Measurements from ENCODE around the gene ZFP14. TPM values are rescaled to one million over a fixed set of nuclear protein-coding genes. Genes with fewer than 3 reads are reported as not detected.
A peak's percentile ranks its signal among the peaks of the same experiment; 100 is the strongest.

Gene ZFP14
- 1.2 TPM for total RNA-seq

DNA sequence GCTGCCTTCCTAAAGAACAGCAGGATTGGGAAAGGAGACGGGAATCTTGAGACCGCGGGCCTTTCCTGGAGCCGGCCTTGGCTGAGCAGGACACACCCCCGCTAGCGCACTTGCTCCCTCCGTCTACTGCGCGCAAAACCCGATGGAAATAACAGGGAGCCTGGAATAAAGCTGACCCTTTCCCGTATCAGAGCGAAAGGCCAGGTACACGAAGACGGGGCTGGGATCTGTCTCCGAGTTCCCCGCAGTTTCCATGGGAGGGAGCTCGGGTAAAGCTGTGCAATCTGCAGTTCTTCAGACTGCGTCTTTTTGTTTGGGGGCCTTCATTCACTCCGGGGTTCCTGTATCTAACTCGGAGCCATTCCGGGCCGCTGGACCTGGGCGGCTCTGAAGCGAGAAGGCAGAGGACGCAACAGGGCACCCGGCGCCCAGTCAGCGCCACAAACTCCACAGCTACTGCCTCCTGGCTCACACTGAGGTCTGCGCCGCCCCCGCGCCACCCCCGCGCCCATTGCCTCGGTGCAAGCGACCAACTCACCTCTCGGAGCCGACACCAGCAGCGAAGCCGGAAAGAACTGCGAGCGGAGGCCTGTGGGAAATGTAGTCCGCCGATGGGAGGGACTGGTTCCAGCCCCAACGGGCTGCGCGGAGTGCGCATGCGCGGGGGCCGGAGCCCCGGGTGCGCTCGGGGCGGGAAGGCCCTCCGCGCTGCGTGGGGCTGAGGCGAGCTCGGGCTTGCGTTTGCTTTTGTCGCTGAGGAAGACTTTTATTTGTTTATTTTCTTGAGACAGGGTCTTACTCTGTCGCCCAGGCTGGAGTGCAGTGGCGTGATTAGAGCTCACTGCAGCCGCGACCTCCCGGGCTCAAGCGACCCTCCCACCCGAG is at the start of gene ZFP14:
Gene ZFP14, minus strand, starts transcription at position 577 of the 885 bp plus-strand sequence. CDS start 11,309 bp downstream, outside the sequence.
- peak; percentile 99 for ATAC-seq

DNA sequence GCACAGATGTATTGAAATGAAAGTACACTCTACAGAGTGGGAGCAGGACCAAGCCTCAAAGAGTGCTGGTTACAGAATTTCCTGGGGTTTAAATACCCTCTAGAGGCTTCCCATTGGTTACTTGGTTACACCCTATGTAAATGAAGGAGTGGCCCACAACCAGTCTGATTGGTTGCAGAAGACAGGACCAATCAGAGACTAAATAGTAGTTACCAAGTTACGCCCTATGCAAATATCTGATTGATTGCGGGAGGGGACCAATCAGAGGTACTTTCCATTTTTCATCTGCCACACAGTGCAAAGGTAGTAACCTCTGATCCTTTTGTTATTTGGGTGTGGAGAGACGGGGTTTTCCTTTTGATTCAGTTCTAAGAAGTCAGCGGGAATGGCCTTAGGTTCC is 44.9 kb upstream of the ZFP14 start:
- no peak for ATAC-seq

DNA sequence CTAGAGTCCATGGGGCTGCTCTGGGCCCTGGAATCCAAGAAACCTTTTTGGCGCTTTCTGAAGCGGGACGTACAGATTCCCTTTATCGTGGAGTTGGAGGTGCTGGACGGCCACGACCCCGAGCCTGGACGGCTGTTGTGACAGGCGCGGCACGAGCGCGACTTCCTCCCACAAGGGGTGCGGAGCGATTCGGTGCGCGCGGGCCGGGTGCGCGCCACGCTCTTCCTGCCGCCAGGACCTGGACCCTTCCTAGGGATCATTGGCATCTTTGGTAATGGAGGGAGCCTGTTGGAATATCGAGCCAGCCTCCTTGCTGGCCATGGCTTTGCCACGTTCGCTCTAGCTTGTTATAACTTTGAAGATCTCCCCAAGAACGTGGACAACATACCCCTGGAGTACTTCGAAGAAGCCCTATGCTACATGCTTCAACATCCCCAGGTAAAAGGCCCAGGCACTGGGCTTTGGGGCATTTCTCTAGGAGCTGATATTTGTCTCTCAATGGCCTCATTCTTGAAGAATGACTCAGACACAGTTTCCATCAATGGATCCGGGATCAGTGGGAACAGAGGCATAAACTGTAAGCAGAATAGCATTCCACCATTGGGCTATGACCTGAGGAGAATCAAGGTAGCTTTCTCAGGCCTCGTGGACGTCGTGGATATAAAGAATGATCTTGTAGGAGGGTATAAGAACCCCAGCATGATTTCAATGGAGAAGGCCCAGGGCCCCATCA is 42.9 kb upstream of the ZFP14 start:
- ATAC-seq: peak; percentile 10

DNA sequence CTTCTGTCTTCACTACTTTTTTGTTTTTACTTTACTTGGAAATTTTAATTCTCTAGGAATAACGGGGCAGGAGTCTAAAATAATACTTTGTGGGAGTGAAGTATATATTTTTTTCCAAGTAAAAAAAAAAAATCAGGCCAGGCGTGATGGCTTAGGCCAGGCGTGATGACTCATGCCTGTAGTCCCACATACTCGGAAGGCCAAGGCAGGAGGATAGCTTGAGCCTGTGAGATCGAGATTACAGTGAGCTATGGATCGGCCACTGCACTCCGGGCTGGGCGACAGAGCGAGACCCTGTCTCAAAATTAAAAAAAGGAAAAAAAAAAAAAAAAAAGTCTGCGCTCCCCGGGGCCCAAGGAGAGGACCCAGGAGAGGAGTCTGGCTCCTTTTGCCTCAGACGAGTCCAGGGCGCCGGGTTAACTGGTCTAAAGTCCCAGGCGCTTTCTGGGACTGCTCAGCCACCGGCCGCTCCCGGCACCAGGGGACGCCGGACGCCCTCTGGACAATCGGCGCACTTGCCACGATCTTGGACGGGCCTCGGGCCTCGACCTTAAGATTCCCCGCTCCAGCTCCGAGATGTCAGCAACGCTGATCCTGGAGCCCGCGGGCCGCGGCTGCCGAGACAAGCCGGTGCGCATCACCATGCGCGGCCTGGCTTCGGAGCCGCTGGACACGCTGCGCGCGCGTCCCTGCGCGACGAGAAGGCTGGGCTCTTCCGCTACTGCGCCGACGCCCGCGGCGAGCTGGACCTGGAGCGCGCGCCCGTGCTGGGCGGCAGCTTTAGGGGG is 42.2 kb upstream of the ZFP14 start:
- ATAC-seq: peak; percentile 24

DNA sequence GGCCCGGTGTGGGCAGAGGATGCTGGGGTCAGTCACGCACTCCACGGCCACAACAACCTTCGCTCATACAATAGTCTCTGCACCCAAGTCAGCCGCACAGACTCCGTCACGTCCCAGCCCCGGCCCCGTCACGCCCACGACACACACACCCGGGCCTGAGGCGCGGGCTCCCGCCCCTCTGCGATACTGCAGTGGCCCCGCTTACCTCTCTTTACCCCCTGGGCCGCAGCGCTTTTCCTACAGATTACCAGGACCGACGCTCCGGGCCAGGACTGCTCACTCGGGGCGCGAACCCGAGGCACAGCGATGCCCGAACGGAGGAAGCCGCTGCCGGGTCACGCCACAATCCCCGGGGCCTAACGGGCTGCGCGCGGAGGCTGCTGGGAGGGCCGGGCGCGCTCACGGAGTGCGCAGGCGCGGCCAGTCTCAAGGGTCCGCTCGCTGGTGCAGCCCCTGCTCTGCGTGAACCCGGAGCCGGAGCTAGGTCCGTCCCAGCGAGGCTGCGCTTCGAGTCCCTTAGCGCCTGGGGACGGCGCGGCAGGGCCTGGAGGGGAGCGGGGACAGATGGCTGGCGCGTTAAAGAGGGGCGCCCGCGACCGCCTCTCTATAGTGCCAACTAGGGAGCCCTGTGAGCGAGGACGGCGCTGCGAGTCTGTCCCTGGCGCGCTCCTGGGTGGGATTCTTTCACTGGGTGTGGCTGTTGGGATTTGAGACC is 39.4 kb upstream of the ZFP14 start, which contains the start of gene ZFP82:
Gene ZFP82, minus strand, starts transcription at position 358 of the 715 bp plus-strand sequence. CDS start 8,855 bp downstream, outside the sequence.
- peak; percentile 91 for ATAC-seq

DNA sequence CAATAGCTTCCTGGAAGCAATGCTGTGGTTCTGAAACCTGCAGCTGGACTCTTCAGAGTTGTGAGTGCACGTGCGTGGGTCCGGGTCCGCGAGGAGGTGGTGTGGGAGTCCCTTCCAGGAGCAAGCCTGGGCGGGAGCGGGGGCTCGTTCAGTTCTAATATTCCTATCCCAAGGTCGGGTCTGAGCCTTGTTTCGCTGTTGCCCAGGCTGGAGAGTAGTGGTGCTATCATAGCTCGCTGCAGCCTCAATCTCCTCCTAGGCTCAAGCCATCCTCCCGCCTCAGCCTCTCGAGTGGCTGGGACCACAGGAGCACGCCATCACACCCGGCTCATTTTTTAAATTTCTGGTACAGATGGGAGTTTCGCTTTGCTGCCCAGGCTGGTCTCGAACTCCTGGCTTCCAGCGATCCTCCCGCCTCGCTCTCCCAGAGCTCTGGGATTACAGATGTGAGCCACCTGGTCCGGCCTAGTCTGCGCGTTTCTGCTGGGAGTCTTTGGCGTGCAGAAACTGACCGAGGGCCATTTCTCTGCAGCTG is 38.8 kb upstream of the ZFP14 start:
- ATAC-seq: no peak

DNA sequence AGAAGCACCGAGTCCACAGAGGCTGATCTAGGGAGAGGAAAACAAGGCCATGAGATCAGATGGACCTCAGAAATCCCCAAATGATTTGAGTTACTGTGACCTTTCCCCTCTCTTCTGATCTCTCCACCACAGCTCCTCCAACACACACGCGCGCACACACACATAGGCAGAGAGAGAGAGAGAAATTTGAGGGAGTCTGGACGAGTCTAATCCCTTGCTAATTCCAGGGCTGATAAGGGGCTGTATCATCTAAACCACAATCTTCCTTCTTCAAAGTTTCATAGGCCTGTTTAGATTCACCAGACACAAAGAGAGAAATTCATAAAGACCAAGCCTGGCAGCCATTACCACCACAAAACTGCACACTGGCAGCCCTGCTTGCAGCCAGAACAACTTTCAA is 30.8 kb upstream of the ZFP14 start:
- ATAC-seq: no peak

DNA sequence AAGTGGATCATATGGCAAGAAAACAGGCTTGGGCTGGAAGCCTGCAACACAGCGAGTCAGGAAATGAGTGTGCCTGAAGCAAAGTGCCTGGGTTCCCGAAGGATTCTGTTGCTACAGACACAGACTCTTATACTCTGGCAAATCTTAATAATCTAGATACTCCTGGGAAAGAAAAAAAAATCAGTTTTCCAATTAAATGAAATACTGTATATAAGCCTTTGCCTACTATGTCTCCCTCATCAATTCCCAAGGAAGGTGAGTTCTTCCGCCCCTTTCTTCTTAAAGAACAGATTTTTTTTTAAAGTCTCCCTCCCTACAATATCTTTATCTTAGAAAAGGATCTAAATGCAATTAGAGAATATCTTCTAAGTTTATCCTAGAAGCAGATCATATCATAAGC is 29.1 kb upstream of the ZFP14 start:
- no peak for ATAC-seq

DNA sequence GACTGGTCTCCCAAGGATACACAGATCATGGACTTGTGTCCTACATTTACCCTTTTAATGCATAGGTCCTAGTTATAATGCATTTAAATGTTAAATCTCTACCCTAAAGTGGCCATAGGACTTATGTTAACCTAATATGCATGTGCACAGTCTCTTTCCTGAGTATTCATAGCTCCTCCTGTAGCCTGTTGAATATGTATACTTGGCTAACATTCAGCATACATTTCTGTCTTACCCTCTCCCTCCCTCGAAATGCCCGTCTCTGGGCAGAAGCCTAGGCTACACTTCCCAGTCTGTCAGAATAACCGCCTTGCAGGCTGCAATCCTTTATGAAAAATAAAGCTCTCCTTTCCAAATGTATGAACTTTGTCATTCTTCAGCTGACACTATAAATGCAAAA is 25.5 kb upstream of the ZFP14 start:
- no peak for ATAC-seq

DNA sequence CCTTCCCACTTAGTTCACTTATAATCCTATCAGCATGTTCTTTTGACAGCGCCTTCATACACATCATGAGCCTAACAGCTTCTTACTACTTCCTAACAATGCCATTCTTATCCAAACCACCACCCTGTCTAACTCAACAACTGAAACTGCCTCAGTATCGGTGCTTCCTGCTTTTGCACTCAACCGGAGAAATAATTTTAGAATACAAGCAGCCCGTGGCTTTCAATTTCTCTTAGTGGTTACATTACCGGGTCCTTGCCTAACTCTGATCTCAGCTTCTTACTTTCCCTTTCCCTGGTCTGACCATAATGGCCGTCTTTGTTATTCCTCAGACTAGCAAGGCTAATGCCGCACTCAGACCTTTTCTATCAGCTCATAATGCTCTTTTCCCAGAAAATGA is 22.5 kb upstream of the ZFP14 start:
- no peak for ATAC-seq

DNA sequence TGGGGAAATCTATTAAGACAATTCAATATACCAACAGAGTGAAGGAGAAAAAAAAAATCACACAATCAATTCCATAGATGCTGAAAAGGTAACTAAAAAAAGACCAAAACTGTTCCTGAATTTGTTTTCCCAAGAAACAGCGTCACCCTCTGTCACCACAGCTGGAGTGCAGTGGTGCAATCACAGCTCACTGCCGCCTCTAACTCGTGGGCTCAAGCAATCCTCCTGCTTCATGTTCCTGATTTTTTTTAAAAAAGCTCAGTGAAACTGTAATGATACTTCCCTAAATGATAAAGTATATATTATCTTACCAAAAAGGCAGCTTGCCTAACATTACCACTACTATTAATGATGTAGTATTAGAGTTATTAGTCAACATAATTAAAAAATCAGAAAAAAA is 19.6 kb upstream of the ZFP14 start:
- ATAC-seq: no peak

DNA sequence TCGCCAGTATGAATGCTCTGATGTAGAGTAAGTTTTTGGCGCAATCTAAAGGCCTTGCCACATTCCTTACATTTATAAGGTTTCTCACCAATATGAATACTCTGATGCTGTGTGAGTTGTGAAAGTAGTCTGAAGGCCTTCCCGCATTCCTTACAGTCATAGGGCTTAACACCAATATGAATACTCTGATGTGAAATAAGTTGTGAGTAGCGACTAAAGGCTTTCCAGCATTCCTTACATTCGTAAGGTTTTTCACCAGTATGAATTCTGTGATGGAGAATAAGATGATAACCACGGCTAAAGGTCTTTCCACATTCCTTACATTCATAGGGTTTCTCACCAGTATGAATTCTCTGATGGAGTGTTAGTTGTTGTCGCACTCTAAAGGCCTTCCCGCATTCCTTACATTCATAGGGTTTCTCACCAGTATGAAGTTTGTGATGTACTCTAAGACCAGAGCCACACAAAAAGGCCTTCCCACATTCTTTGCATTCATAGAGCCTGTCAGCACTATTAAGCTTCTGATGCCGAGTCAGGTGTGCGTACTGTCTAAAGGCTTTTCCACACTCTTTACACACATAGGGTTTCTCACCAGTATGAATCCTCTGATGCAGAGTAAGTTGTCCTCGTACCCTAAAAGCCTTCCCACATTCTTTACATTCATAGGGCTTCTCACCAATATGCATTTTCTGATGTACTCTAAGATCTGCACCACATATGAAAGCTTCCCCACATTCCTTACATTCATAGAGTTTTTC is 14.1 kb upstream of the ZFP14 start:
- ATAC-seq: no peak

DNA sequence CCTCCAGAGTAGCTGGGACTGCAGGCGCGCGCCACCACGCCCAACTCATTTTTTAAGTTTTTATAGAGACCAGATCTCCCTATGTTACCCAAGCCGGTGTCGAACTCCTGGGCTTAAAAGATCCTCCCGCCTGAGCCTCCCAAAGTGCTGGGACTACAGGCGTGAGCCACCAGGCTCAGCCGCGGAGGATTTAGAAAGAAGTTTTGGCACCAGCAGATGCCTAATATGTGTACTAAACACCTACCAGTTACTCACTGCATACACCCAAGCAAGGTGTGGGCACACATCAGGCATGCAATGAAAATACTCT is 464 bp upstream of the ZFP14 start:
- no peak for ATAC-seq

DNA sequence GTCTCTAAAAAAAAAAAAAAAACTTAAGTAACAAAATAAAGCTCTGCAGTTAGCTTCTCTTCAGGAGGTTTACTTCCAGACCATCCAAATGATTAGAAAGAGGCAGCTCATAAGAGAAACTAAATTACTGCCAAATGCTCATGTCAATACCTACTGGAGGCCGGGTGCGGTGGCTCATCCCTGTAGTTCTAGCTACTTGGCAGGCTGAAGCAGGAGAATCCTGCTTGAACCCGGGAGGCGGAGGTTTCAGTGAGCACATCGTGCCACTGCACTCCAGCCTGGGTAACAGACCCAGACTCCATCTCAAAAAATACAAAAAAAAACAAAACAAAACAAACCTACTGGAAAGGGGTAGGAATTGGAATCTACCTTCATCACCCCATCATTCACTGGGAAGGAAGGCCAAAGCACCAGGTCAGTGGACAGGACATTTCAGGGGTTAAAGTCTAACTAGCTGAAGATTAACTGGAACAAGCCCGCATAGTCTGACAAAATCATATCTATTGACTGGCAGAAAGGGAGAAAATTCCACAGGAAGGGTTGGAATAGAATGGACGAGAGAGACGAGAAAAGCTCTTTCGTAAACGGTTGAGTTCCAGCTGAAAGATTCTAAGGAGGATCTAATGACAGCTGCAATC is 1.3 kb downstream of the ZFP14 start:
- no peak for ATAC-seq

DNA sequence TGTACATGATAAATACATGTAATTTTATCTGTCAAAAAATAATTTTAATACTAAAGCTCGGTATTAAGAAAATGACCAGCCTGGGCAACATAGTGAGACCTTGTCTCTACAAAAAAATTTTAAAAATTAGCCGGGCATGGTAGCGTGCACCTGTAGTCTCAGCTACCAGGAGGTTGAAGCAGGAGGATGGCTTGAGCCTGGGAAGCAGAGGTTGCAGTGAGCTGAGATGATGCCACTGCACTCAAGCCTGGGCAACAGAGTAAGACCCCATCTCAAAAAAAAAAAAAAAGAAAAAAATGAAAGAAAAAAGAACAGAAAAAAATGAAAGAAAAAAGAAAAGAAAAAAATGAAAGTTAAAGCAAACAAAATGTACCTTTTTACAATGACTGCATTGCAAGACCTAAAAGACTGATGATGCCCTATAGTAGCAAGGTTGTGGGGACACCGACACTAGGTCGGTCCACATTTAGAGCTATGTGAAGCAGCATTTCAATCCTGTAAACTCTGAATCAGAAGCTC is 5.3 kb downstream of the ZFP14 start:
- no peak for ATAC-seq

DNA sequence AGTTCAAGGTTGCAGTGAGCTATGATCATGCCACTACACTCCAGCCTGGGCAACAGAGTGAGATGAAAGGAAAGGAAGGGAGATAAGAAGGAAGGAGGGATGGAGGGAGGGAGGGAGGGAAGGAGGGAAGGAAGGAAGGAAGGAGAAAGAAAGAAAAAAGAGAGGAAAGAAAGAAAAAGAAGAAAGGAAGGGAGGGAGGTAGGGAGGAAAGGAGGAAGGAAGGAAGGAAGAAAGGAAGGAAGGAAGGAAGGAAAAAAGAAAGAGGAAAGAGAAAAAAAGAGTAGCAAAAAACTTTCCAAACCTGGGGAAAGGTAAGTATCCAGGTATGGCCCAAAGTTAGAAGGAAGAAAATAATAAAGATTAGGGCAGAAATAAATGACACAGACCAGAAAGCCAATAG is 7.1 kb downstream of the ZFP14 start:
- no peak for ATAC-seq

DNA sequence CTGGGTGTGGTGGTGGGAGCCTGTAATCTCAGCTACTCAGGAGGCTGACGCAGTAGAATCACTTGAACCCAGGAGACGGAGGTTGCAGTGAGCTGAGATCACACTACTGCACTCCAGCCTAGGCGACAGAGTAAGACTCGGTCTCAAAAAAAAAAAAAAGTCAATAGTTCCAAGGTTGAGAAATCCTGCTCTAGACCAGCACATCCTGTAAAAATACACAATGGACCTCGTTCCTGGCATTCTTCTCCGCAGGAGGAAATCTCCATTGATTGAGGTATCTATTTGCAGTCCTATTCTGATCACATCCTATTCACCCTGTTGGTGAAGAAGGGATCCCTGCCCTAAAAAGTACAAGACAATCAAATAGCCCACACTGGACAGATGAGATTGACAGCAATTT is 15.2 kb downstream of the ZFP14 start:
- ATAC-seq: no peak

DNA sequence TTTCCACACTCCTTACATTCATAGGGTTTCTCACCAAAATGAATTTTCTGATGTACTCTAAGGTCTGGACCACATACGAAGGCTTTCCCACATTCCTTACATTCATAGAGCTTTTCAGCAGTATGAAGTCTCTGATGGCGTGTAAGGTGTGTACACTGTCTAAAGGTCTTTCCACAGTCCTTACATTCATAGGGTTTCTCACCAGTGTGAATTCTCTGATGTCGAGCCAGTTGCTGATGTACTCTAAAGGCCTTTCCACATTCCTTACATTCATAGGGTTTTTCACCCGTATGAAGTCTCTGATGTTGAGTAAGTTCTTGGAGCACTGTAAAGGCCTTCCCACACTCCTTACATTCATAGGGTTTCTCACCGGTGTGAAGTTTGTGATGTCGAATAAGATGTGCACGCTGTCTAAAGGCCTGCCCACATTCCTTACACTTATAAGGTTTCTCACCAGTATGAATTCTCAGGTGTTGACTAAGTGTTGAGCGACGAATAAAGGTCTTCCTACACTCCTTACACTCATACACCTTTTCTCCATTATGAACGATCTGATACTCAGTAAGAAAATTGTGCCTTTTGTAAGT is 38.1 kb downstream of the ZFP14 start:
- ATAC-seq: no peak

DNA sequence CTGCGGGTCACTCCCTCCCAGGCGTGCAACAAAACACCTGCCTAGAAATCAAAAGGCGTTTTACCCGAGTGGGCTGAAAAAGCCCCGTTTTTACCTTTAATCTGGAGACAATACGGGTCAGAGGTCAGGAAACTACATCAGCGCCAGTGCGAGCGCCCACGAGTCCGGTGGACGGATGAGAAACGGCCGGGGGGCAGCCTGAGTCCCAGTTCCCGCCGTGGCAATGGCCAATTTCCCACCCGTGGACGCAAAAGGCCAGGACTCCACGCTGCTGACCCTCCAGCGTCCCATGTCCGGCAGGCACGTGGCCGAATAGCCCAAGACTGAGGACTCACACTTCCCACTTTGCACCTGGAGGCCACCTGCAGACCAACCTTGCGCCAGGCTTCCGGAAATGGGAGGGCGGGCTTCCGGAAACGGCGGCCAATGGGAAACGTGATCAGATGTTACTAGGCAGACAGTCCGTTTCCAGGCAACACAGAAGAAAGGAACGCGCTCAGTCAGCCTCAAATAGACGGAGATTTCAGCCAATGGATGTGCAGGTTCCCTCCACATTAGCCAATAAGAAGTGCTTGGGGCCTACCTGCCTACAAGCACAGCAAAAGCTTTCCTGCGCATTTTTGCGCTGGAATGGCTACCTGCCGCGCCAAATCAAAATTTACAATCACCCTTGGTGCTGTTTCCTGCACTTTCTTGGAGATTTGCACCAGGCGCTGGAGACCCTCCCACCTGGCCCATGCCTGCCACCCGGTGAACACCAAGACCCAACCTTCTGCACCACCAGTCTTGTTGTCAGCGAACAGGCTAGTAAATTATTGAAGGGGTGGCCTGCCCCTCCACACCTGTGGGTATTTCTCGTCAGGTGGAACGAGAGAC is 47.4 kb downstream of the ZFP14 start:
- ATAC-seq: peak; percentile 100
